HepG2 (cell line): Measurements from ENCODE around the gene CACNG7. TPM values are rescaled to one million over a fixed set of nuclear protein-coding genes. Genes with fewer than 3 reads are reported as not detected.

Experiments
- ATM ChIP-seq: fragments of 450-650 bp; IDR thresholded peaks from 2 replicates; pipeline ENCODE4 v1.7.1; 2017; ENCODE audit warnings: mild to moderate bottlenecking, borderline replicate concordance
- CBFB ChIP-seq: sonication (generic); formaldehyde crosslinking; IDR thresholded peaks from 2 replicates; pipeline ENCODE4 v1.4.0; 2020; ENCODE audit warnings: missing genetic modification reagents
- ERF ChIP-seq: IDR thresholded peaks from 2 replicates; pipeline ENCODE4 v1.6.1; 2018; ENCODE audit warnings: missing biosample characterization, missing genetic modification reagents
- FLYWCH1 ChIP-seq: sonication (generic); formaldehyde crosslinking; IDR thresholded peaks from 2 replicates; pipeline ENCODE4 v1.8.1; 2023; ENCODE audit warnings: mild to moderate bottlenecking, missing genetic modification reagents
- GMEB1 ChIP-seq: sonication (generic); formaldehyde crosslinking; IDR thresholded peaks from 2 replicates; pipeline ENCODE4 v1.5.1; 2020; ENCODE audit warnings: missing genetic modification reagents, mild to moderate bottlenecking, borderline replicate concordance
- HOXA7 ChIP-seq: sonication (generic); formaldehyde crosslinking; IDR thresholded peaks from 2 replicates; pipeline ENCODE4 v1.8.1; 2022; ENCODE audit warnings: mild to moderate bottlenecking, missing genetic modification reagents, moderate library complexity
- JUNB ChIP-seq: sonication (generic); formaldehyde crosslinking; IDR thresholded peaks from 2 replicates; pipeline ENCODE4 v1.8.0; 2022; ENCODE audit warnings: missing genetic modification reagents, mild to moderate bottlenecking, borderline replicate concordance
- NFIB ChIP-seq: sonication (generic); formaldehyde crosslinking; IDR thresholded peaks from 2 replicates; pipeline ENCODE4 v1.9.0; 2021; ENCODE audit warnings: missing genetic modification reagents, mild to moderate bottlenecking, borderline replicate concordance
- NKX3-1 ChIP-seq: sonication (generic); formaldehyde crosslinking; IDR thresholded peaks from 2 replicates; pipeline ENCODE4 v1.5.0; 2020; ENCODE audit warnings: missing genetic modification reagents
- PHF5A ChIP-seq: IDR thresholded peaks from one replicate; pipeline ENCODE4 v1.6.1; 2018; ENCODE audit warnings: low read depth, missing genetic modification reagents; ENCODE audit not compliant: unreplicated experiment
- SKIL ChIP-seq: sonication (generic); formaldehyde crosslinking; IDR thresholded peaks from 2 replicates; pipeline ENCODE4 v1.8.0; 2022; ENCODE audit warnings: missing genetic modification reagents, mild to moderate bottlenecking, moderate library complexity, borderline replicate concordance
- TBL1XR1 ChIP-seq: fragments of 150-350 bp; IDR thresholded peaks from 2 replicates; pipeline ENCODE4 v1.6.1; 2014; ENCODE audit warnings: borderline replicate concordance, low read length; ENCODE audit not compliant: partially characterized antibody
- TBP ChIP-seq: sonication (generic); formaldehyde crosslinking; IDR thresholded peaks from 2 replicates; pipeline ENCODE4 v1.5.0; 2020; ENCODE audit warnings: missing genetic modification reagents
- XRCC5 ChIP-seq: fragments of 200-400 bp; formaldehyde crosslinking; optimal IDR thresholded peaks from 2 replicates; pipeline ENCODE3; 2017; ENCODE audit warnings: mild to moderate bottlenecking, low read length
- ZBTB33 ChIP-seq: sonication (generic); formaldehyde crosslinking; IDR thresholded peaks from 2 replicates; pipeline ENCODE4 v1.4.0; 2020; ENCODE audit warnings: missing genetic modification reagents
- ZBTB49 ChIP-seq: sonication (generic); formaldehyde crosslinking; IDR thresholded peaks from 2 replicates; pipeline ENCODE4 v1.4.0; 2020; ENCODE audit warnings: missing genetic modification reagents, borderline replicate concordance
- ZNF24 ChIP-seq: fragments of 450-650 bp; IDR thresholded peaks from 2 replicates; pipeline ENCODE4 v1.6.1; 2017; ENCODE audit warnings: antibody characterized with exemption, mild to moderate bottlenecking
- ZNF251 ChIP-seq: sonication (generic); formaldehyde crosslinking; IDR thresholded peaks from 2 replicates; pipeline ENCODE4 v1.9.0; 2021; ENCODE audit warnings: mild to moderate bottlenecking, missing genetic modification reagents
- ZNF597 ChIP-seq: sonication (generic); formaldehyde crosslinking; IDR thresholded peaks from 2 replicates; pipeline ENCODE4 v1.5.0; 2020; ENCODE audit warnings: missing genetic modification reagents
- ZNF747 ChIP-seq: sonication (generic); formaldehyde crosslinking; IDR thresholded peaks from 2 replicates; pipeline ENCODE4 v1.8.1; 2023; ENCODE audit warnings: missing genetic modification reagents, mild to moderate bottlenecking, borderline replicate concordance
- polyA plus RNA-seq, 8 experiments: library from polyadenylated mRNA; depleted of rRNA in 3 of 8; stranded (reverse) in 7 of 8; unstranded in 1 of 8; fragments of >200 nt; fragmentation: Illumina TruSeq in 4 of 8; extraction: Trizol in 4 of 8; gene quantifications; 2 replicates each; pipeline versions ENCODE4 v1.2.1 to v1.2.3, GENCODE V29; 2011 to 2016; ENCODE audit warnings: low read depth in 4 of 8, missing spikeins in 1 of 8, mixed read lengths in 1 of 8; ENCODE audit not compliant: insufficient read depth in 1 of 8
- total RNA-seq, 5 experiments: library from RNA; depleted of rRNA; stranded (reverse); fragments of >200 nt; fragmentation: Illumina TruSeq; extraction: Trizol; gene quantifications; 2 replicates each; pipeline ENCODE4 v1.2.3, GENCODE V29; 2016; ENCODE audit warnings: low read depth in 1 of 5

The CACNG7 gene
- total and polyA plus RNA-seq, 2 of the 13 experiments (the other 11 are each of a cell fraction or from before 2014, with no cell fraction given): not detected

- TF ChIP-seq ZBTB33 (CRISPR knock-in tag): no peak
- no peak for TF ChIP-seq NKX3-1
- no peak for TF ChIP-seq TBL1XR1
- TF ChIP-seq CBFB (CRISPR knock-in tag): no peak
- no peak for TF ChIP-seq JUNB (CRISPR knock-in tag)
- TF ChIP-seq NFIB (CRISPR knock-in tag): no peak
- no peak for TF ChIP-seq ZNF251 (CRISPR knock-in tag)
- no peak for TF ChIP-seq ZNF24
- no peak for TF ChIP-seq ZNF747 (CRISPR knock-in tag)
- TF ChIP-seq XRCC5: peak; percentile 16
- TF ChIP-seq SKIL (CRISPR knock-in tag): no peak
- TF ChIP-seq GMEB1 (CRISPR knock-in tag): no peak
- TF ChIP-seq ZNF597: no peak
- TF ChIP-seq ERF (CRISPR knock-in tag): no peak
- no peak for TF ChIP-seq ZBTB49 (CRISPR knock-in tag)
- no peak for TF ChIP-seq TBP
- TF ChIP-seq FLYWCH1 (CRISPR knock-in tag): no peak
- no peak for TF ChIP-seq PHF5A (CRISPR knock-in tag)
- TF ChIP-seq HOXA7 (CRISPR knock-in tag): no peak
- no peak for TF ChIP-seq ATM
These were observed 27.3 kb upstream of the CACNG7 start, which contains the start of gene PRKCG (continued) for GRCh38 chr19:53881482-53882390.
